ENCODE results near the gene PCLO.

The PCLO gene

GRCh38 chr7:82803411-82803810, 359.3 kb downstream of the PCLO start:
- no peak overlapping the region for H3K27ac ChIP-seq
- TF ChIP-seq ZFX (IDR thresholded peaks at IDR 0.05; ENCODE audit: borderline replicate concordance) (no peak), CTCF (IDR thresholded peaks at IDR 0.05) (no peak)

GRCh38 chr7:82789883-82790609, 372.6 kb downstream of the PCLO start:
- H3K27ac ChIP-seq: 0 out of 2 replicates have a peak overlapping the region, but pooled peaks have one; percentile 4
- TF ChIP-seq ZFX (IDR thresholded peaks at IDR 0.05; ENCODE audit: borderline replicate concordance) (no peak), CTCF (IDR thresholded peaks at IDR 0.05) (no peak)

GRCh38 chr7:82778021-82778420, 384.7 kb downstream of the PCLO start:
- no peak overlapping the region for H3K27ac ChIP-seq
- no peak for TF ChIP-seq ZFX (IDR thresholded peaks at IDR 0.05; ENCODE audit: borderline replicate concordance)
- no peak for TF ChIP-seq CTCF (IDR thresholded peaks at IDR 0.05)

- H3K27ac ChIP-seq: no peak overlapping the region
- no peak for TF ChIP-seq CTCF (IDR thresholded peaks at IDR 0.05)
- TF ChIP-seq ZFX (IDR thresholded peaks at IDR 0.05; ENCODE audit: borderline replicate concordance): no peak
Measured at GRCh38 chr7:82762880-82763279, 399.8 kb downstream of the PCLO start.

- TF ChIP-seq CTCF (IDR thresholded peaks at IDR 0.05) (no peak), ZFX (IDR thresholded peaks at IDR 0.05; ENCODE audit: borderline replicate concordance) (no peak)
- no peak overlapping the region for H3K27ac ChIP-seq
Measured at GRCh38 chr7:82760831-82761230, 401.9 kb downstream of the PCLO start.

GRCh38 chr7:82760074-82760473, 402.6 kb downstream of the PCLO start:
- TF ChIP-seq ZFX (IDR thresholded peaks at IDR 0.05; ENCODE audit: borderline replicate concordance): no peak
- no peak for TF ChIP-seq CTCF (IDR thresholded peaks at IDR 0.05)
- no peak overlapping the region for H3K27ac ChIP-seq

GRCh38 chr7:82755705-82756551, 406.8 kb downstream of the PCLO start:
- TF ChIP-seq ZFX (IDR thresholded peaks at IDR 0.05; ENCODE audit: borderline replicate concordance) (no peak), CTCF (IDR thresholded peaks at IDR 0.05) (no peak)
- H3K27ac ChIP-seq: no peak overlapping the region
